Neural crest cell (in vitro differentiated cells): Measurements from ENCODE around the gene TWF2. TPM values are rescaled to one million over a fixed set of nuclear protein-coding genes. Genes with fewer than 3 reads are reported as not detected.

Source experiments
- DNase-seq: peaks from one replicate; pipeline ENCODE4 v3.0.0; 2021; ENCODE audit warnings: low read depth, mixed read lengths, low spot score
- H3K27ac Mint-ChIP-seq: one replicate; pipeline ENCODE4 v1.8.0; 2021; ENCODE audit warnings: mild to moderate bottlenecking, mixed read lengths; ENCODE audit not compliant: unreplicated experiment
- H3K27me3 Mint-ChIP-seq: 2 replicates; pipeline ENCODE4 v1.8.0; 2021; ENCODE audit warnings: low read depth, mild to moderate bottlenecking, mixed read lengths
- H3K36me3 Mint-ChIP-seq: 2 replicates; pipeline ENCODE4 v1.8.0; 2021; ENCODE audit warnings: low read depth, mild to moderate bottlenecking, mixed read lengths
- H3K4me1 Mint-ChIP-seq: 2 replicates; pipeline ENCODE4 v1.8.0; 2021; ENCODE audit warnings: mixed read lengths
- H3K4me3 Mint-ChIP-seq: one replicate; pipeline ENCODE4 v1.8.0; 2021; ENCODE audit warnings: mild to moderate bottlenecking, mixed read lengths
- H3K9me3 Mint-ChIP-seq: 2 replicates; pipeline ENCODE4 v1.8.0; 2021; ENCODE audit warnings: mixed read lengths
- CTCF ChIP-seq: fragments of 200-600 bp; sonication (generic); conservative IDR thresholded peaks from 2 replicates; pipeline ENCODE4 v1.5.0; 2021; ENCODE audit warnings: antibody characterized with exemption, mild to moderate bottlenecking
- total RNA-seq: library from RNA; stranded (reverse); gene quantifications from 2 replicates; pipeline ENCODE4 v1.2.1, GENCODE V29; 2021

Gene TWF2
- total RNA-seq, 1 donor from 2014 or later, result 31.7 TPM

GRCh38 chr3:52203701-52204100, 35.3 kb downstream of the TWF2 start:
- no peak overlapping the region for H3K4me3 Mint-ChIP-seq
- no peak for DNase-seq
- H3K36me3 Mint-ChIP-seq, result peaks cover 36% of the 10 kb centered on the region
- no peak overlapping the region for H3K27ac Mint-ChIP-seq
- no peaks in the 10 kb centered on the region for H3K9me3 Mint-ChIP-seq
- TF ChIP-seq CTCF, result no peak
- H3K27me3 Mint-ChIP-seq, result no peaks in the 10 kb centered on the region
- peaks cover 15% of the 10 kb centered on the region for H3K4me1 Mint-ChIP-seq

- Mint-ChIP-seq H3K27ac (no peak overlapping the region), H3K4me1 (peaks cover 22% of the 10 kb centered on the region), H3K27me3 (no peaks in the 10 kb centered on the region), H3K36me3 (peaks cover 29% of the 10 kb centered on the region), H3K4me3 (no peak overlapping the region), H3K9me3 (no peaks in the 10 kb centered on the region)
- no peak for TF ChIP-seq CTCF
- no peak for DNase-seq
Observed at GRCh38 chr3:52202384-52203077, 36.4 kb downstream of the TWF2 start.

DNA sequence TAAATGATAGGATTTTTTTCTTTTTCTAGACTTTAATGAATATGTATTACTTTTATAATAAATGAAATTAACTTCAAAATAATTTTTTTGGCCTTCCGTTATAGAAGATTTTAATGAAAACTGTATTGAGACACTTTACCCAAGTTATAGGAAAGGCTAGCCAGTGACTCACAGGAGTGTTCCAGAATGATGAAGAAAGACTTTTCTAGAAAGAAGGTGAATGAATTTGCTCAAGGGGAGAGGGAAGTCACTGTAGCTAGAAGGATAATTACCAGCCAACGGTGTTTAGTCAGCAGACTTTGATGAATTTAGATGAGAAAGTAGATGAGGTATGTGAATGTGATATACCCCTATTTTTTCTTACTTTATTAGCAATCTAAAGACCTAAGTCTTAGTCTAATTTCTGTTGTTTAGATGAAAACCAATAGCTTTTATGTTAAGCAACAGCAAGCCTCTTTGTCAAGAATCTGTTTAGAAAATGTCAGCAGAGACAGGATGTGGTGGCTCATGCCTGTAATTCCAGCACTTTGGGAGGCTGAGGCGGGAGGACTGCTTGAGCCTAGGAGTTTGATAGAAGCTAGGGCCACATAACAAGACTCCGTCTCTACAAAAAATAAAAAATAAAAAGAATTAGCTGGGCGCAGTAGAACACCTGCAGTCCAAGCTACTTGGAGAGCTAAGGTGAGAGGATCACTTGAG, 37.8 kb downstream of the TWF2 start:
- TF ChIP-seq CTCF, result no peak
- Mint-ChIP-seq H3K27ac (no peak overlapping the region), H3K27me3 (no peaks in the 10 kb centered on the region), H3K4me3 (no peak overlapping the region), H3K9me3 (no peaks in the 10 kb centered on the region), H3K36me3 (peaks cover 21% of the 10 kb centered on the region), H3K4me1 (peaks cover 26% of the 10 kb centered on the region)
- DNase-seq, result no peak

DNA sequence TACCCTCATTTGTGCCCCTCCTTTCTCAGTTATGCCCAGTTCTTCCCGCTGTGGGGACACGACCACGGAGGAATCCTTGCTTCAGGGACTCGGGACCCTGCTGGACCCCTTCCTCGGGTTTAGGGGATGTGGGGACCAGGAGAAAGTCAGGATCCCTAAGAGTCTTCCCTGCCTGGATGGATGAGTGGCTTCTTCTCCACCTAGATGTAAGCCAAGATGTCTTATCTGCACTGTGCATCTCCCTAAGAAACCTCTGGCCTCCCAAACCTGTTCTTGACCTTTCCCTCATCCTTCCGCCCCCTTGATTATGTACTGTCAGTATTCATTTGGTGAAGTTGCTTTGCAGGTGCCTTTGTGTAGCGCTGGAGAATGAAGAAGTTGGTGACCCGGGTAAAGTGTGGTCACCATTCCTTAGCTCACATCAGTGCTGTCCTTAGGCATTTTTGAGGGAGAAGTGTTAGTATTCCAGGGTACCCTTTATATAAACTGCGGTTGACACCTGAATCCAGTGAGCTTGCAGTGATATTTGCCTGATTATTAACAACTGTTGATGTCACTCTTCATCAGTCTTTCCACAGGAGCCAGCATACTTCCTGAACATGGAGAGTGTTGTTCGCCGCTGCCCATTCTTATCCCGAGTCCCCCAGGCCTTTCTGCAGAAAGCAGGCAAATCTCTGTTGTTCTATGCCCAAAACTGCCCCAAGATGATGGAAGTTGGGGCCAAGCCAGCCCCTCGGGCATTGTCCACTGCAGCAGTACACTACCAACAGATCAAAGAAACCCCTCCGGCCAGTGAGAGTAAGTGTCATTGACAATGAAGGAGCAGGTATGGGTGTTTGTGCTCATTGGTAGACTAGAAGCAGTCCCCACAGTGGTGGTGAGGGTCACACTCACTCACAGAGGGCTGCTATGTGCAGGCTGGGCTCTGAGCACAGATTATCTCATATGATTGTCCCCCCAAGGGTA, 40.0 kb downstream of the TWF2 start:
- Mint-ChIP-seq H3K27me3 (no peaks in the 10 kb centered on the region), H3K27ac (peak overlapping the region; percentile 98), H3K36me3 (peaks cover 12% of the 10 kb centered on the region), H3K4me1 (peaks cover 26% of the 10 kb centered on the region), H3K9me3 (no peaks in the 10 kb centered on the region), H3K4me3 (peak overlapping the region; percentile 99)
- DNase-seq, result no peak
- no peak for TF ChIP-seq CTCF

- peaks cover 6% of the 10 kb centered on the region for H3K36me3 Mint-ChIP-seq
- H3K9me3 Mint-ChIP-seq, result no peaks in the 10 kb centered on the region
- peak within 1 kb of the TSS; percentile 98 for H3K27ac Mint-ChIP-seq
- peak; percentile 52 for TF ChIP-seq CTCF
- peak; percentile 97 for DNase-seq
- H3K4me1 Mint-ChIP-seq, result peaks cover 26% of the 10 kb centered on the region
- H3K27me3 Mint-ChIP-seq, result no peaks in the 10 kb centered on the region
- peak within 1 kb of the TSS; percentile 99 for H3K4me3 Mint-ChIP-seq
Observed at GRCh38 chr3:52197842-52198625, 40.9 kb downstream of the TWF2 start, which contains the start of gene ALAS1. Gene ALAS1 (plus strand): TSS chr3:52198160. CDS start chr3:52199242, 1,082 bp downstream.
